ENCODE results near the gene PHACTR1.

Gene PHACTR1

DNA sequence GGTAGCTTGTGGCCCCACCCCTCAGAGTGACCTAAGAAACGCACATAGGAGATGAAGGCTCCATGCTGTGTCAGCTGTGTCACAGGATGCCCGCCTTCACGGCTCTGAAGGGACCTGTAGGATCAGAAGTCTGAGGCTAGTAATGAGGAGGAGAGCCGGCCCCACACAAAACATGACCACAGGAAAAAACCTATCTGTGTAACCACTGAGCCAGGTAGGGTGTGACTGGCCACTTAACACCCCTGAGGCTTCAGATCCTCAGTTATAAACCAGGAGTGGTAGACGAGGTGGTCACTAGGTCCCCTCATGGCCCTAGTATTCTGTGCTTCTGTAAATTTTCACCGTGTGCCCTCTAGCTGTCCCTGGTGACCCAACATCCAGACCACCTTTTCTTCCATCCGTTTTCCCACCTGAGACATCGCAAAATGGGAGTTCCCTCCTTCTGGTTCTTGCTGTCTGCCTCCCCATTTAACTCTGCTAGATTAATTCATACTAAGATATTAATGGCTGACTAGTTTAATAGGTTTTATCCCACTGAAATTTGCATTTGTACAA lies 558.9 kb downstream of the PHACTR1 start:
- DNase-seq: no peak

DNA sequence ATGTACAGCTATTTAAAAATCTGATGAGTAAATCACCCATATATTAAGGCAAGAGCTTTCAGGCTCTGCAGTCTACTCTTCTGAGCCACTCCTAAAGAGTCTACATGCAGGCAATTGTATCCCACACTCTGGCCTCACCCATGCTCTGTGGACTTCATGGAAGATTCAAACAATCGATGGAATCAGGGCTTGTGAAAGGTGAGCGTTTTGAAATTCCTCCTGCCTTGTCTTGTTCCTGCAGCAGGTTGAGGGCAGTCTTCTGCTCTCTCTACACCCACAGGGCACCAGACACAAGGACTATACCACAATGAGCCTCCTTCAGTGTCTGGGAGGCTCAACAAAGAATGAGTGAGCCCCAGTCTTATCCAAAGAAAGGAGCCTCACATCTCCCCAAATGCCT lies 560.7 kb downstream of the PHACTR1 start:
- DNase-seq: no peak

DNA sequence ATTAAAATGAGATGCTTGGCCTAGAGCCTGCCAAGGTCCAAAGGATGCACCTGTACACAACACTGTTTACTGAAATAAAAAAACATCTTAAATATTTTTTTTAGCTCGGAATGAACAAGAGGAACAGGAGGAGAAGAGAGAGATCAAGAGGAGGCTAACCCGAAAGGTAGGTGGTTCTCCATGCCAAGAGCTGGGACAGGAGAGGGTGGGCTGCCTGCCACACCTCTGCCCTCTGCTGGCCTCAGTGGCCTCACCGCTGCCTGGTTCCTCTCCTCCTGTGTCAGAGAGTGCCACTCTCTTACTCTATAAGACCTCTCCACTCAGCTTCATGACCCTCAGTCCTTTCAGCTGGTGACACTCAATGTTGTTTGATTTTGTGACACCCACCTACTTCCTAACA lies 561.6 kb downstream of the PHACTR1 start:
- DNase-seq: no peak

DNA sequence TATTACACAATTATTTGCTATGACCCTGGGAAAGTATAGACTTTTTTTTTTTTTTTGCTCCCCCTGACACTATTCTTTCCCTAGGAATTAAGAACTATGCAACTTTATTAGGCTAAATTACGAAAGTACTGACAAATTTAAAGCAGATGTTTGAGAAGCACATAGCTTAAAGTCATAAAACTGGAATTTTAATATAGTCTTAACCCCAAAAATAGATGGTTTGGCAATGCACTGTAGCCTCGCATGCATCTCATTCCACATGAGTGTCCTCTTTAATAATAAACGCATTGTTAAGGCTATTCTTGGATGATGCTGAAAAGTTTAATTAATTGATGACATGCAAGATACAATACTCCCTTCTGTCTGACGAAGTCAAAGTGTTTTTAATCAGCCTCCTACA lies 562.4 kb downstream of the PHACTR1 start:
- DNase-seq: no peak

DNA sequence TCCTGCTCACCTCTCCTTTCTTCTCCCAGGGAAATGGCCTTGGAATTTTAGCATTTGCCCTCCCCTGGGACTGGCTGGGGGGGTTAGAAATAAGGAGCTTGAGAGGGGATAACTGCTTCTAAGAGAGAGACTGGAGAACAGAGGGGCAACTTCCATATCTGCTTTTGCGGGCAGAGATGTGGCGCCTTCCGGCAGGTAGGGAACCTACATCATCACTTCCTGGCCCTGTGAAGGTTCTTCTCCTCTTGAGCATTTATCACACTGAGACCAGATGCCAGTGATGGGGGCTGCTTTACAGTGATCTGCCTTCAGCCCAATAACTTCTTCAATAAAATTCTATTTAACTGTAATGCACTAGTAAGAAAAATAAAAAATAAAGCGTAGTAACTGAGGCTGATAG lies 563.7 kb downstream of the PHACTR1 start:
- no peak for DNase-seq

DNA sequence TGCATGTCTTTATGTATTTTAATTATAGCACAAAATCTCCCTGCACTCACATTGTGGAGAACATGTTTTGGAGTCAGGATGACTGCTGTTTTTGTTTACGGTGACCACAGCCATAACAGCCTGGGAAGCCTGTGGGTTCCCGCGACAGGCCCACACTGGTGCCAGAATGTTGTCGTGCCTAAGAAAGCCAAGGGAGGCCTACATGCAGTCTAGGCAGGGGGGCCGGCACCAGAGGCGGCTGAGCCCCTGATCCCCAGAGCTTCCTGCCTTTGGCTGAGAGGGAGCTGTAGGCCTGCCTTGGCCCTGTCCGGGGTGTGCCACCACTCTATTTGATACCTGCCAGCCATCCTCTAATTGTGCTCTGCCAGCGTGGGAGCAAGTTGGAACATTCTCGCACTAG lies 565.1 kb downstream of the PHACTR1 start:
- DNase-seq: no peak

DNA sequence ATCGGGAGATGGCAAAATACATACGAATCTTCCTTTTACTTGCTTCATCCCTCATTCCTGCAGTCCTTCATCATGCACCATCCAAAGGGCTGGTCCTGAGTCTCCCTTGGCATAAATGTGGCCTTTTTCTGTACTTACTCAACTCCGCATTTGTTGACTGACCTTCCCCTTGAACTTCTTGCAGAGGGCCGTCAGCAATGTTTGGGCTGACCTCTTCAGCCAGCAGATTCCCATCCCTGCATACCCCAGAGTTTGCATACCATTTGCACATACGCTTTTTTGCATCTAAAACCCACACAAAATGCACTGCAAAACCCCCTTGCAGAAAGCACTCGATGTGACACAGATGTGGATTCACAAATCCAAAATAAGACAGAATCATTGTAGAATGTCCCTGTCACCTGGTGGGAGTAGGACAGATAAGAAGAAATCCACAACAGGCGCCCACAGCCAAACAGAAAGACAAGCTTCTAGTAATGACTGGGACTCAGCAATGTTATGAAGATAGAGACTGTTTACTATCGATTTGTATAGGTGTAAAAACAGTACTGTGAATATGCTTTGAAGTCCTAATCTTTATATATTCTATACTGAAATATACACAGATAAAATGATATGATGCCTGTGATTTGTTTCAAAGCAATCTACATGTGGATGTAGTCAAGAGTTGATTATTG lies 566.0 kb downstream of the PHACTR1 start:
- no peak for DNase-seq

DNA sequence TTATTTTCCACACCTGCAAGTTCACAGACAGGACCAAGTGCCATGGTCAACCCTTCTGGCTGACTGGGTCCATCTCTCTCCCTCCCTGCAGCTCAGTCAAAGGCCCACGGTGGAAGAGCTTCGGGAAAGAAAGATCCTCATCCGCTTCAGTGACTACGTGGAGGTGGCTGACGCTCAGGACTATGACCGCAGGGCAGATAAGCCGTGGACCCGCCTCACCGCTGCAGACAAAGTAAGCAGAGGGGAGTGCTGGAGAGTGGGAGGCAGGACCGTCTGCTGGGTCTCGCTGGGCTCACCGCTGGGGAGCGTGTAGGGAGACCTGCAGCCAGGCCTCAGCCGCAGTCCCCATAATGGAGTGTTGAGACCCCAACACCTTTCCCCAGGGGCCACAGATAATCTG lies 566.8 kb downstream of the PHACTR1 start:
- no peak for DNase-seq

DNA sequence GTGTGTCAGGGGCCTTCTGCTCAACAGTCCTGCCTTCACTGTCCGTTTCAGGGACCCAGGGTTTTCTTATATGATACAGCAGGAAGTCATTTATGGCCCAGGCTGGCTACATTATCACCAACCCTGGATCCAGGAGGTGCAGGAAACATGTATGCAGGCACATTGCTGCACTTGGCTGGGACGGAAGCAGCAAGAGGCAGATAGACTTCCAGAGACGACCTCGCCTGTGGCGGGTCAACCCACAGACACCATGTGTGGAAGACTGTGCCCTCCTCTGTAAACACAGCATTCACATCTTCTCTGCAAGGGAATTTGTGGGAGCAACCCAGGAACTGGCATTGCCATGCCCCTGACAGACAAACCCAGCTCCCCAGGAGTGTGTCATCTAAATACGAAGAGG lies 568.1 kb downstream of the PHACTR1 start:
- DNase-seq: no peak

DNA sequence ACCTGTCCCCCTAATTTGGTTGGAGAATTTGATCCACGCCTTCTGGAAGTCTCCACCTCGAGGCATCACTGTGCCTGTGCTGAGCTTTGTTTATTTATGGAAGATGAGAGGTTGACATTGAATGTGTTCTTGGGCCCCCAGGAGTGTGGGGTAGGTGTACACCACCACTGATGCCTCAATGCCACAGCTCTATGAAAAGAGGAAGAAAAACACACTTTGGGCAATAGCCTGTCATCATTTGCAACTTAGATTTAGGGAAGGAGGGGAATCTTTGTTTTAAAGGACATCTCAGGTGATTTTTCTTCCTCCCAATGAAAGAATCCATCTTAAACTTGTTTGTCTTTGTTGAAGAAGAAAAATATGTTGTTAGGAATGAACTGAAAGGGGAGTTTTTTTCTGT lies 569.1 kb downstream of the PHACTR1 start:
- no peak for DNase-seq

DNA sequence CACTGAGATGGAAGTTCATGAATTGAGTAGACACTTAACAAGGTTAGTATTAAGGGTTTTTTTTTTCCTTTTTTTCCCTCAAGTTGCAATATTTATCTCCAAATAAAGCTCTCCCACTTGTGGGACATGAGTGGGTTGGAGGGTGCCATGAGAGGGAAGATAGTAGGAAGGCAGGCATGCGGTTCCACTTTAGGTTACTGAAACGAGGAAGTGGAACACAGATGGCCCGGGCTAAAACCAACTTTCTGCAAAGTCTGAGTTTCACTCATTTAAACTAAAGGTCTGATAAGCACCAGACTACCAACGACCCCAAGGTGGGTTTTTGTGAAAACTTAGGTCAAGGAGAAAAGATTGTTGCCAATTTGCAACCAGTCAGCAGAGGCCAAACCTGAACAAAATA lies 569.6 kb downstream of the PHACTR1 start:
- DNase-seq: no peak

DNA sequence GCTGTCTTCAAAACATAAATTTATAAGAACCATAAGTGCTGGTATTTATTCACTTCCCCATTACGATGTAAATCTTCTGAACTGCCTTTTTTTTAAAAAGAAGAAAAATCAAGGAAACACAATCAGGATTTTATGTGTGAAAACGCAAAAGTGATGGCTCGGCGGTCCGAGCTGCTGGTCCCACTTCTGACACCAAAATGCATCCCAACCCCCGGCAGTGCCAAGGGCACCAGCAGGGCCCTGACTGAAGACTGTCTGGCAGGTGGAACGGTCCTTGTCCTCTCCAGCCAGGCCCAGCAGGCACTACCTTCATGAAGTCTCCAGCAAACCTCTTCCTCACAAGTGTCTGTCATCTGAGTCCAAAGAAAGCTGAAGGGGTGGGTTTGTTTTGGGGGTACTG lies 570.5 kb downstream of the PHACTR1 start:
- no peak for DNase-seq

DNA sequence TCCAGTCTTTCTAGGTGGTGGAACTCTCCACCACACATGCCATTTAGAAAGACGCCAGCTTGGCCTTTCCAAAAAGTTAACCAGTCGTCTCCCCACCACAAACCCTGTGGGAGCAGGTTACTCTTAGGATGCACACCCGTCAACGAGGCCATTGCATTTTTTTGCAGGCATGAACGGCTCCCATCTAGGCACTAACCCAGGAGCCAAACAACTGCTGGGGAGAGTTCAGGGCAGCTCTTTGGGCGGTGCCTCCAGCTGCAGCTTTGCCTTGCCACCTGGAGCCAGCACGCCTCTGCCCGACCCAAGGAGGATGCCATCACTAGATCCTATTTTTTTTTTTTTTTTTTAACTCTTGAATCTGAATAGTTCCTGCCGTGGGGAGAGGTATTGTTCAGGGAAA lies 571.9 kb downstream of the PHACTR1 start:
- no peak for DNase-seq

DNA sequence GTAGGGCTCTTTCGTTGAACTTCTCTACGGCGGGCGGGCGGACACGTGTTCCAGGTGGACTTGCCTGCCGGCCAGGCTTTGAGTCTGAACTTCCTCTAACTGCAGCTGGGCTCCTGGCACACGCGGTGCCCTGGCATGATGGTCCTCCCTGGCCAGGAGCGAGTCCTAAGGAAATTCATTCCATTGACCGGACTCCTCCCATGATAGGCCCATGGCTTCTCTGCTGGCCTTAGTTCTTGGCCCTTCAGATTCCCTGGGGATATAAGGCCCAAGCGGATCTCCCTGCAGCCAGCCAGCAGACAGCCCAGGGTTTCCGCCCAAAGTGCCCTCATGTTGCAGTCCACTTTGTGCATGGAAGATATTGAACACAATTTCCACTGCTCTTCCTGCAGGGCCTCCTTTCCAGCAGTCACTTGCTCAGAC lies 572.4 kb downstream of the PHACTR1 start:
- no peak for DNase-seq

DNA sequence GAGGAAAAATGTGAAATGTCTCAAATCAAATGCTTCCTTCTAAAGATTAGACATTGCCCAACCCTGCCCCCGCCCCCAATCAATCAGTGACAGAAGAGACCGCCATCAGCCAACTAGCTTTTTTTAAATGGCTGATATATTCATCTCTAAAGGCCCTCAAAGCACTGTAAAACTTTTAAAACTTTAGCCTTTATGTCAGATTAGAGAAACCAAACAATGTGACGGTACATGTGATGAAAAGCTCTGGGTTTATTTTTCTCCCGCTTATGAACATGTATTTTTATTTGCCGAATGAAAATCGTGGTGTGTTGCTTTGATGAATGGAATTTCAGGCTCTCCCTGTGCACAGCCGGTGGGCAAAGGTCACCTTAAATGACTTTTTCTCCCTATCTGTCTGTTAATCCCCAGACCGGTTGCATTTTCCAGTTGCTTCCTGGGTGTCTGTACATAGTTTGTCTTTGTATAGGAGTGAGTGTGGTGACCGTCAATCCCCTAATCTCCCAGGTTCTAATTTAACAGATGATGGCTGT lies 573.3 kb downstream of the PHACTR1 start:
- DNase-seq: no peak

DNA sequence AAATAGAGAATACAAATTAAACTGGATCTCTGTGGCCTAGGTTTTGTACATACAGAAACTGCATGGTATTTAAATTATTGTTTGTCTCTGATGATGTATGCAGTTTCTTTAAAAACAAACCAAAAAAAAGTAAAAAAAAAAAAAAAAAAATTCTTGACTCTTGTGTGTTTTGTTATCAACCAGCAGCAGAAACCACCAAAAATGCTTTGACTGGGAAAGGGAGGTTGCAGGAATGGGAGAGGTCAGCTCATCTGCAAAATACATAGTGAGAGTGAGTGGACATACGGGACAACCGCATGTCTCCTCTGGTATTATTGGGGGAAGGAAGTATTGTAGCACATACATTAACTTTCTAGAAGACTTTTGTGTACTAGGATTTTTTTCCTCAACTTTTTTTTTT lies 573.8 kb downstream of the PHACTR1 start:
- DNase-seq: no peak

DNA sequence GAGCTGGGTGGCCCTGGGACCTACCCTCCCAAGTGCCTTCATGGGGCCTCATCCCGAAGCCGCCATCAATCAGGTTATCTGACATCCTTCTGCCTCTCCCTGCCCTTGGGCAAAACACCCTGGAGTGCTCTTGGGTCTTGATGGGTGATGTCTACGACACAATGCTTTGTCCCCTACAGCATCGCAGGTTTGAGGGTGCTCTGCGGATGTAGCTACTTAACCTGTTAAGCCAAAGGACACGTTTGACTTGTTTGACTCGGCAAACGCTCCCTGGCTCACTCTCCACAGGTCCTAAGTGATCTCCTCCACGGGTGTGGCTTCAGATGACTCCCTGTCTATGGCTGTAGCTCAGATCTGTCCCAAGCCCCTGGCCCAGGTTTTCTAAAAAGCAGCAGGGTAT lies 576.2 kb downstream of the PHACTR1 start:
- DNase-seq: no peak

DNA sequence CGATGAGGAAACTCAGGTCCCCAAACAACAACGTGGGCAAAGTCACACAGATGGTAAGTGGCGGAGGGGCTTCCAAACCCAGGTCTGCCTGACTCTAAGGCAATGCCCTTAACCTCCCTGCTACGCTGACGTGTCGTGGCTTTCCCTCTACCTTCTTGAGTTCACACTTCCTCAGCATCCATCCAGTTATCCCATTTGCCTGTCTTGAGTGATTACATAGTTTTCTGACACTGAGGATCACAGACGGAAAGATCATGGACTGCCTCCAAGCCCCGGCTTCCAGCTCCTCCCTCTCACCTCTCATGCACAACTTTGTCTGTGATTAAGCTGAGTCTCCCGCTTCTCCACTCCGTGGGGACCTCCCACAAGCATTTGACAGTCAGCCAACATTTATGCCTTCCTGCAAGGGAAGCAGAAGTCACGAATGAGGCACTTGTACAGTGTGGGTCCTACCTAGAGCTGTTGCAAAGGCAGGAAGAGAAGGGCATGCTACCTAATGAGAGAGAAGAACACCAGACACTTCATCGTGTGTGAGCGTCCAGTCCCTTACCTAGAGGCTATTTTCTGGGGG lies 578.0 kb downstream of the PHACTR1 start:
- no peak for DNase-seq

DNA sequence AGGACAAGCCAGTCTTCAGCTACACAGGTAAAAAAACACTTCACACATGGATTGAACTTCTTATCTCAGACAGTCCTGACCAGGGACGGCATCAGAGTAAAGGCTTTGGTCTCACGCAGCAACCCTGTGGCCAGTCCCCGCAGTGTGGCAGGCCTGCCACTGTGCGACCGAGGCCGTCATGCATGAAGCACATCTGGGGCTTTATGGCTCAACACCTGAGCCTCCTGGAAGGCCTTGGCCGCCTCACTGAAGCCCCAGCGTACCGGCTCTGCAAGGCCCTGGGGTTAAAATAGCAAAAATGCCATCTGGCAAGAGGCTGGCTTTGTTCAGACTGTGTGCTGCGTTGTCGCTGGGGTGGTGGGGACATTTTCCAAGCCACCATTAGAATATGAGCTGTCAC lies 579.0 kb downstream of the PHACTR1 start:
- no peak for DNase-seq

DNA sequence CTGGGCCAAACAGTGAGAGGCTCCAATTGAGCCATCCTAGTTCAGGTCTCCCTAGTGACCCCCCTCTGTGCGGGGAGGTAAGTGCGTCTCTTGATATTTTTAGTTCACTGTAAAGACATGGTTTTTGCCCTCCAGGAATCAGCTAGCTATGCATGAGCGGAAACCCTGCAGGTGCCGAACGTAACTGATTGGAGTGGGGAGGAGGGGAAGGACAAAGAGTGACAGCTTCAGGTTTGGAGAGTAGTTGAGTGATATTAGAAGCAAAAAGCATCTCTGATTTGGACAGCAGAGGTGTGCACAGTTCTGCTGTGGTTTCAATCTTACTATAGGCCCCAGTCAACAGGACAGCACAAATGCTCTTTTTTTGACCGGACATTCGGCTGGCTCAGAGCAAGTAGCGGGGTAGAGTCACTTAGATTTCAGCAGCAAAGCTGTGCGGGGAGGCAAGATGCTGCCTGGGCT lies 580.0 kb downstream of the PHACTR1 start:
- no peak for DNase-seq

DNA sequence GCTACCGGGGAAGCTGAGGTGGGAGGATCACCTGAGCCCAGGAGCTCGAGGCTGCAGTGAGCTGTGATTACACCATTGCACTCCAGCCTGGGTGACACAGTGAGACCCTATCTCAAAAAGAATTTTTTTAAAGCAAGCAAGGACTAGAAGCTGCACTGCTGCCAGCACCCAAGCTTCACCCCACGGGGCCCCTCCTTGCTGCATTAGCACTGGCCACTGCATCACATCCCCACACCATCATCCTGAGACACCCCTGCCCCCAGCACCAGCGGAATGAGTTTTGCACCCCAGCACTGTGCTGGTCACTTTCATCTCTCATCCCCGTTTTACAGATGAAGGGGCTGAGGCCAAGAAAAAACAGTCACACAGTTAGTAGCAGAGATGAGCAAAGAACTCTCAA lies 580.8 kb downstream of the PHACTR1 start:
- no peak for DNase-seq

DNA sequence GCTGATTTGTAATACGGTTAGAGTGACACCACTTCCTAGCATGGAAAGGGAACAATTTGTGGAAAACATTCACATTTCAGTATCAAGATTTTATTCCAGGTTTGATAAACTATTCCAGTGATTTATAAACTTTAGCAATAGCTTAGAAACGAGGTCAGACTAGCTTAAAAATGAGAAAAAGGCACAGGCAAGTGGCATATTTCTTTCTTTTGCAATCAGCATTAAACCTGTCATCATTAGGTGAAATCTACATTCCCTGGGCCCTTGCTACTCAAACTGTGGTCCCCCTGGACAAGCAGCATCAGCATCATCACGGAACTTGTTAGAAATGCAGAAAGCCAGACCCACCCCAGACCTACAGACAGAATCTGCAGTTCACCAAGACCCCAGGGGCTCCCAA lies 581.9 kb downstream of the PHACTR1 start:
- no peak for DNase-seq

DNA sequence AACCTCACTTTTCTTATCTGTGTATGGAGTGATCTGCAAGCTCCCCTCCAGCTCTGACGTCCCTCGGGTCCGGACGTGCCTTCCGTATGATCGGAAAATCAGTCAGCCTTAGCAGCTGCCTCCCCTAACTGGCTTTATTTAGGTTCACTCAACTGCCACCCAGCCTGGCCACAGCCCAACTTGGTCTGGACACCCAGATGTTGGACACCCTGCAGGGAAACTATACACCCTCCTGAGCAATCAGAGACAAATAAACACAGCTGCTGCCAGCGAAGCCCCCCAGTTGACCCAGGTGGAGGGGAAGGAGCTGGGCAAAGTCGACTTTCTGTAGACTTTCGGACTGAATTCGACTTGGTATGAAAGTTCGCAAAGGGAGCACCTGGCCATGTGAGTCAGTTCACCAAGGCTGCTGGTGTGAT lies 582.8 kb downstream of the PHACTR1 start:
- DNase-seq: no peak

DNA sequence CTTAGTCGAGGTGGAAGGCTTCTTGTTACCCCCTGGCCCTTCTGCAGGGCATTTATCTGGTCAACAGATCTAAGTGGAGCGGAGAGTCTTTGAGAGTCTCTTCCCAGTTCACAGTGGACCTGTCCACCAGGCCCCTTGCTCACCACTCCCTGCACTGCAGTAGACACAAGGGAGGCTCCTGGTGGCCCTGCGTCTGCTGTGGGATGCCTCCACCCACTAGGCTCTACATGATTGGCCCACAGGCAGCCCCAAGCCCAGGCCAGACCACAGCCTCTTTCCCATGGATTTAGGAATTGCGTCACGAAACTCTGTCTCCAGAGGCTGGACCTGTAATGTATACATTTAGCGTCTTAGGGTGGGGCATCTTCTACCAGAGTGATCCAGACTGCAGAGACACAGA lies 583.4 kb downstream of the PHACTR1 start:
- DNase-seq: no peak
